Trophoblast cell (in vitro differentiated cells and primary cell): Measurements from ENCODE around the gene C12orf57.

Source experiments
- DNase-seq, 2 donors: peaks; one replicate each; pipeline ENCODE4 v3.0.0-alpha.2; 2016
- H2AFZ ChIP-seq: 2 replicates; pipeline ENCODE4 v1.6.1; 2013; ENCODE audit warnings: low read length, moderate library complexity, mild to moderate bottlenecking; ENCODE audit not compliant: insufficient read depth, poor library complexity
- H2AK5ac ChIP-seq: 2 replicates; pipeline ENCODE4 v1.6.1; 2013; ENCODE audit warnings: mild to moderate bottlenecking, low read length
- H2BK120ac ChIP-seq: 2 replicates; pipeline ENCODE4 v1.6.1; 2013; ENCODE audit warnings: low read length, mild to moderate bottlenecking, moderate library complexity; ENCODE audit not compliant: insufficient read depth, poor library complexity
- H2BK12ac ChIP-seq: 2 replicates; pipeline ENCODE4 v1.6.1; 2013; ENCODE audit warnings: mild to moderate bottlenecking, low read length, moderate library complexity
- H2BK5ac ChIP-seq: 2 replicates; pipeline ENCODE4 v1.6.1; 2013; ENCODE audit warnings: low read length, low read depth, moderate library complexity, mild to moderate bottlenecking; ENCODE audit not compliant: poor library complexity
- H3K14ac ChIP-seq: 2 replicates; pipeline ENCODE4 v1.6.1; 2013; ENCODE audit warnings: mild to moderate bottlenecking, low read length
- H3K18ac ChIP-seq: 2 replicates; pipeline ENCODE4 v1.6.1; 2013; ENCODE audit warnings: mild to moderate bottlenecking, low read length
- H3K23ac ChIP-seq: 2 replicates; pipeline ENCODE4 v1.6.1; 2013; ENCODE audit warnings: low read length
- H3K27ac ChIP-seq: 2 replicates; pipeline ENCODE4 v1.5.1; 2013; ENCODE audit warnings: low read depth, mild to moderate bottlenecking, inconsistent platforms, low read length, moderate library complexity
- H3K27me3 ChIP-seq: 2 replicates; pipeline ENCODE4 v1.6.1; 2013; ENCODE audit warnings: inconsistent platforms, mild to moderate bottlenecking, low read length, moderate library complexity; ENCODE audit not compliant: insufficient read depth
- H3K36me3 ChIP-seq, 2 experiments: 1 replicate in 1 of 2; 2 replicates in 1 of 2; pipeline ENCODE4 v1.6.1; 2013; ENCODE audit warnings: low read length in 2 of 2, mild to moderate bottlenecking in 2 of 2, moderate library complexity in 1 of 2; ENCODE audit not compliant: insufficient read depth in 2 of 2, control insufficient read depth in 1 of 2
- H3K4ac ChIP-seq: 2 replicates; pipeline ENCODE4 v1.6.1; 2013; ENCODE audit warnings: low read depth, mild to moderate bottlenecking, low read length, moderate library complexity
- H3K4me1 ChIP-seq, 2 experiments: 1 replicate in 1 of 2; 2 replicates in 1 of 2; pipeline ENCODE4 v1.6.1; 2013; ENCODE audit warnings: low read length in 2 of 2, mild to moderate bottlenecking in 2 of 2, moderate library complexity in 1 of 2; ENCODE audit not compliant: insufficient read depth in 2 of 2, control insufficient read depth in 1 of 2
- H3K4me2 ChIP-seq: 2 replicates; pipeline ENCODE4 v1.6.1; 2013; ENCODE audit warnings: inconsistent platforms, mild to moderate bottlenecking, low read length, moderate library complexity
- H3K4me3 ChIP-seq: 2 replicates; pipeline ENCODE4 v1.5.1; 2013; ENCODE audit warnings: mild to moderate bottlenecking, low read depth, low read length, inconsistent platforms
- H3K79me1 ChIP-seq: one replicate; pipeline ENCODE4 v1.6.1; 2013; ENCODE audit warnings: low read length
- H3K79me2 ChIP-seq: 2 replicates; pipeline ENCODE4 v1.6.1; 2013; ENCODE audit warnings: low read length, mild to moderate bottlenecking; ENCODE audit not compliant: control insufficient read depth, insufficient read depth, poor library complexity
- H3K9ac ChIP-seq: 2 replicates; pipeline ENCODE4 v1.6.1; 2013; ENCODE audit warnings: mild to moderate bottlenecking, low read length
- H3K9me3 ChIP-seq: 2 replicates; pipeline ENCODE4 v1.6.1; 2013; ENCODE audit warnings: low read depth, mild to moderate bottlenecking, control low read depth, inconsistent platforms, low read length; ENCODE audit not compliant: insufficient read depth
- H4K12ac ChIP-seq: 2 replicates; pipeline ENCODE4 v1.6.1; 2013; ENCODE audit warnings: low read depth, mild to moderate bottlenecking, low read length, moderate library complexity
- H4K8ac ChIP-seq: 2 replicates; pipeline ENCODE4 v1.6.1; 2013; ENCODE audit warnings: low read depth, mild to moderate bottlenecking, low read length, moderate library complexity
- H4K91ac ChIP-seq: one replicate; pipeline ENCODE4 v1.6.1; 2013; ENCODE audit warnings: low read depth, mild to moderate bottlenecking, low read length, moderate library complexity
- WGBS: extraction: QIAGEN DNeasy Blood & Tissue Kit; methylation state at CpG from one replicate; pipeline ENCODE4 v1.1.7; 2013; ENCODE audit warnings: missing lambda C conversion rate; ENCODE audit not compliant: insufficient read length, insufficient coverage; ENCODE audit errors: extremely low coverage; 5-methylcytosine and 5-hydroxymethylcytosine counted together

The C12orf57 gene

DNA sequence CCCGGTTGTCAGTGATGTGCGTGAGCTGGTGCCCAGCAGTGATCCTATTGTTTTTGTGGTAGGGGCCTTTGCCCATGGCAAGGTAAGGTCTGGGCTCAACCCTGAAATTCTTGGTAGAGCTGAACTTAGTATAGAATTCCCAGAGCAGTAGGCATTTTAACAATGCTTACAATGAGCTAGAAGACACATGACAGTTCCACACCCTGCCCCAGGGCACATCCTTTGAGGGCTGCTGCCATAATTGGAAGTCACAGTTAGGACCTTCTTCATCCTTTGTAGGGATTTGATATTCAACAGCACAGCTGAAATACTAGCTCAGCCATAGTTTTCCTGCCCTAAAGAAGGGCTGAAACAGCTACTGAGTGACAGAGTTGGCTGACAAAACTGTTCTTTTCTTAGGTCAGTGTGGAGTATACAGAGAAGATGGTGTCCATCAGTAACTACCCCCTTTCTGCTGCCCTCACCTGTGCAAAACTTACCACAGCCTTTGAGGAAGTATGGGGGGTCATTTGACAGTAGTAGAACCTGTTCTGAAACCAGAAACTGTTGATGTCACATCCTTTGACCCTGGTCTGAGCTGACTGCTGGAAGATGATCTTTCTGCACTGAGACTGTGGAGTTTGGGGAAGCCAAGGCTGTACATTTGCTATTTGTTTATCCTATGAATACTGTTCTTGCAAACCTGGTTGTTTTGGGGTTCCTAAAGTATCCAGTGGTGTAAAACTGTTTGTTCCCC lies 31.6 kb downstream of the C12orf57 start:
- Histone ChIP-seq H3K4me2 (peak overlapping the region; percentile 15), H2BK120ac (no peak overlapping the region), H2BK12ac (no peak overlapping the region), H3K14ac (no peak overlapping the region), H2BK5ac (no peak overlapping the region), H3K4me1 (peaks cover 8 to 14% of the 10 kb centered on the region in 2 experiments), H3K4ac (no peak overlapping the region), H3K9ac (no peak overlapping the region), H4K12ac (no peak overlapping the region), H3K9me3 (no peaks in the 10 kb centered on the region), H4K8ac (no peak overlapping the region), H3K79me2 (no peaks in the 10 kb centered on the region), H2AK5ac (no peak overlapping the region), H2AFZ (no peak overlapping the region), H3K36me3 (peaks cover 35 to 53% of the 10 kb centered on the region in 2 experiments), H3K23ac (no peak overlapping the region), H3K18ac (no peak overlapping the region), H3K27me3 (no peaks in the 10 kb centered on the region), H3K27ac (no peak overlapping the region), H3K4me3 (no peak overlapping the region), H3K79me1 (peaks cover 3% of the 10 kb centered on the region), H4K91ac (no peak overlapping the region)
- no CpG with 5 or more reads among the region's 2 CpGs for WGBS
- DNase-seq: peak; percentile 38 to 57

DNA sequence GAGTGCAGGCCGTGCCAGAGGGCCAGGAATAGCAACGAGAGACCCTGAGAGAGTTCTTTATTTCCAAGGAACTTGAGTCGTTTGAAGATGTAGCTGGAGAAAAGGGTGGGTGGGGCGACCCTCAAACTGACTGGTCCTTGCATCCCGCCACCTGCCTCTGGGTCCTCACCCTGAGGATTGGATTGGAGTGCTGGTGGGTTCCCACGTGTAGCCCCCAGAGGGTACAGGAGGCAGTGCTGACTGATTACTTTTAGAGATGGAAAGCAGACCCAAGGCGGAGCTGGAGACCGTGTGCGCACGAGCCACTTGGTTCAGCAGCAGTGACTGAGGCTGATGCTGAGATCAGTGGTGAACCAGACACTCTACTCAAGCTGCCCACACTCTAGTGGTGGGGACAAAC lies 33.8 kb downstream of the C12orf57 start:
- Histone ChIP-seq H3K4ac (no peak overlapping the region), H2AK5ac (no peak overlapping the region), H3K4me2 (no peak overlapping the region), H3K36me3 (peaks cover 42 to 71% of the 10 kb centered on the region in 2 experiments), H2AFZ (no peak overlapping the region), H3K9me3 (no peaks in the 10 kb centered on the region), H2BK12ac (no peak overlapping the region), H3K23ac (no peak overlapping the region), H4K91ac (no peak overlapping the region), H3K79me1 (no peaks in the 10 kb centered on the region), H3K4me3 (no peak overlapping the region), H3K27ac (no peak overlapping the region), H2BK120ac (no peak overlapping the region), H3K14ac (no peak overlapping the region), H3K4me1 (peaks cover 8 to 14% of the 10 kb centered on the region in 2 experiments), H3K79me2 (no peaks in the 10 kb centered on the region), H4K8ac (no peak overlapping the region), H3K9ac (no peak overlapping the region), H3K18ac (no peak overlapping the region), H2BK5ac (no peak overlapping the region), H4K12ac (no peak overlapping the region), H3K27me3 (no peaks in the 10 kb centered on the region)
- WGBS: no CpG with 5 or more reads among the region's 10 CpGs
- DNase-seq: no peak

DNA sequence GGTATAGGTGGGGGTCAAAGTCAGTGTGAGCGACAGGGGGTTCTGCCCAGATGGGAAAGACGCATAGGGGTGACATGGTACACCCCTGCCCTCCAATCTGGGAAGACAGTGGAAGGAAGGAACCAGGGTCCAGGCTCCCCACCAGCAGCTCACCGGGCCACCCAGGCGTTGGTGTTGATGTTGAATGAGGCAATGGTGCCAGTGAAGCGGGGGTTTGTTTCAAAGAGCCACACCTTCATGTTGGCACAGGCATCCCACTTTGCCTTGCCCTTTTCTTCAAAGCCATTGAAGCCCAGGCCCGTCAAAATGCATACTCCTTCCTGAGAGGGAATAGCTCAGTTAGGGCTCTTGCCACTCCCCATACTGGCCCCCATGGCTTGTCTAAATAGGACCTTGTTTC lies 34.4 kb downstream of the C12orf57 start:
- Histone ChIP-seq H3K27me3 (no peaks in the 10 kb centered on the region), H3K4me1 (peaks cover 8 to 14% of the 10 kb centered on the region in 2 experiments), H2BK5ac (no peak overlapping the region), H2AFZ (no peak overlapping the region), H3K4ac (no peak overlapping the region), H3K27ac (no peak overlapping the region), H3K4me2 (no peak overlapping the region), H3K9ac (no peak overlapping the region), H3K79me1 (no peaks in the 10 kb centered on the region), H4K8ac (no peak overlapping the region), H3K18ac (no peak overlapping the region), H3K23ac (no peak overlapping the region), H4K12ac (no peak overlapping the region), H2BK120ac (no peak overlapping the region), H3K14ac (no peak overlapping the region), H2AK5ac (no peak overlapping the region), H4K91ac (no peak overlapping the region), H3K4me3 (no peak overlapping the region), H2BK12ac (no peak overlapping the region), H3K79me2 (no peaks in the 10 kb centered on the region), H3K9me3 (no peaks in the 10 kb centered on the region), H3K36me3 (peaks cover 42 to 71% of the 10 kb centered on the region in 2 experiments)
- no CpG with 5 or more reads among the region's 6 CpGs for WGBS
- no peak for DNase-seq

DNA sequence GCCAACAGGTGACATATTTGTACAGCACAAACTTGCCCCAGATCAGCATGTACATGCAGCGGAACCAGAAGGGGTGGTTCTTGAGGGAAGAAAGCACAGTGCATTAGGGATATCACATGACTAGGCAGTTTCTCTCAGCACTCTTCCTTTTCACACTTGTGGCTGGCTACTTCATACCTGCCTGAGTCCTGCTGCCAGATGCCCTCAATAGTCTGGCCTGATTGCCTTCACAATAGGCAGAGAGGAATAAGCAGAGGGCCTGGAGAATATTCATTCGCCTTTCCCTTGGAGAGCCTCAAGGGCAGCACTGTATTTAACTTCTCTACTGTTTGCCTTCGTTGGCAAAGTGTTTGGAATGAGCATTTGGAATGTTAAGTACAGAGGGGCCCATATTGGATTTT lies 34.8 kb downstream of the C12orf57 start:
- H3K18ac ChIP-seq: no peak overlapping the region
- no CpG with 5 or more reads among the region's 3 CpGs for WGBS

More for the DNA sequence above, 34.8 kb downstream of the C12orf57 start:
- Histone ChIP-seq H2AFZ (no peak overlapping the region), H3K79me1 (no peaks in the 10 kb centered on the region), H4K91ac (no peak overlapping the region), H2BK12ac (no peak overlapping the region), H3K27ac (no peak overlapping the region), H3K36me3 (peaks cover 42 to 71% of the 10 kb centered on the region in 2 experiments), H2BK120ac (no peak overlapping the region), H3K9ac (no peak overlapping the region), H3K27me3 (no peaks in the 10 kb centered on the region), H3K9me3 (no peaks in the 10 kb centered on the region), H3K4me1 (peaks cover 8 to 14% of the 10 kb centered on the region in 2 experiments), H3K4me3 (no peak overlapping the region), H3K23ac (no peak overlapping the region), H3K79me2 (no peaks in the 10 kb centered on the region), H2BK5ac (no peak overlapping the region), H3K4me2 (no peak overlapping the region), H2AK5ac (no peak overlapping the region), H3K14ac (no peak overlapping the region), H4K8ac (no peak overlapping the region), H4K12ac (no peak overlapping the region), H3K4ac (no peak overlapping the region)
- DNase-seq: no peak
